KBM-7 (cell line): Measurements from ENCODE around the gene USP2.
A peak's percentile ranks its signal among the peaks of the same experiment; 100 is the strongest.

Source experiments
- DNase-seq: peaks from one replicate; pipeline ENCODE4 v3.0.0-alpha.2; 2015
- in situ Hi-C: fragments of 300-500 bp; cut with MboI; formaldehyde crosslinking; loops from 2 replicates; pipeline ENCODE4 v1.14.3; 2020; ENCODE audit warnings: low sequenced_read_pairs, low pct_unique_long_range_greater_than_20kb, mixed read lengths

Gene USP2

GRCh38 chr11:119380160-119380826 is 1.2 kb downstream of the USP2 start:
- no peak for DNase-seq
- in situ Hi-C loops: no loop called here

- DNase-seq: no peak
- in situ Hi-C loops: no loop called here
These were observed 2.5 kb downstream of the USP2 start for GRCh38 chr11:119378851-119379465.

GRCh38 chr11:119377961-119378667 is 3.4 kb downstream of the USP2 start:
- in situ Hi-C loops: no loop called here
- no peak for DNase-seq

- in situ Hi-C loops: no loop called here
- no peak for DNase-seq
These were observed 4.2 kb downstream of the USP2 start for GRCh38 chr11:119377112-119377901.

GRCh38 chr11:119376197-119376847 is 5.2 kb downstream of the USP2 start:
- in situ Hi-C loops: no loop called here
- no peak for DNase-seq

- DNase-seq: no peak
These were observed 5.9 kb downstream of the USP2 start for GRCh38 chr11:119375337-119376196.

GRCh38 chr11:119374632-119375336 is 6.7 kb downstream of the USP2 start:
- in situ Hi-C loops: no loop called here
- DNase-seq: no peak

More at GRCh38 chr11:119375337-119376196, 5.9 kb downstream of the USP2 start:
- in situ Hi-C loops: no loop called here

GRCh38 chr11:119373921-119374631 is 7.4 kb downstream of the USP2 start:
- peak; percentile 86 for DNase-seq
- in situ Hi-C loops: no loop called here

GRCh38 chr11:119373059-119373920 is 8.2 kb downstream of the USP2 start:
- no peak for DNase-seq
- in situ Hi-C loops: no loop called here

GRCh38 chr11:119372260-119373058 is 9.0 kb downstream of the USP2 start:
- in situ Hi-C loops: no loop called here

GRCh38 chr11:119371778-119372182 is 9.7 kb downstream of the USP2 start:
- in situ Hi-C loops: no loop called here
- no peak for DNase-seq

More at GRCh38 chr11:119372260-119373058, 9.0 kb downstream of the USP2 start:
- DNase-seq: no peak

- no peak for DNase-seq
- in situ Hi-C loops: no loop called here
These were observed 10.4 kb downstream of the USP2 start for GRCh38 chr11:119371067-119371601.

- in situ Hi-C loops: no loop called here
- no peak for DNase-seq
These were observed 10.9 kb downstream of the USP2 start for GRCh38 chr11:119370486-119371046.

- DNase-seq: no peak
- in situ Hi-C loops: no loop called here
These were observed 12.2 kb downstream of the USP2 start for GRCh38 chr11:119369132-119369925.
